ENCODE results near the gene ZNF585A.

Gene ZNF585A

DNA sequence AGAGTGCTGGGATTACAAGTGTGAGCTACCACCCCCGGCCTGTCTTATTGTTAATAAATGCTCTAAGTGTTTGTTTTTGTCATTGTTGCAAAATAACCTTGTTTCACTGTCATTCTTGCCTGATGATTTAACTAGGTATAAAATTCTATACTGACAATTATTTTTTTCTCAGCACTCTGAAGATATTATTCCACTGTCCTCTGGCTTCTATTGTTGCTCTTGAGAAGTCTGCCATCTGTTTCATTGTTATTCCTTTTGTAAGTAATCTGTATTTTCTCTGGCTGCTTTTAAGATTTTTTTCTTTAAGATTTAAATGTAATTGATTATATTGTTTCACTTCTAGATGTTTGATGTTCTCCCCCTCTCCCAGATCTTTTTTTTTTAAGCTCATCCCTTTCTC is 76.6 kb downstream of the ZNF585A start:
- in situ Hi-C loops (cut with MboI; ENCODE audit: low sequenced_read_pairs), result no loop called here

All from HL-60/S4 treated with phorbol 12-myristate 13-acetate at 8.2 ng/mL for 4 days and 3 days (cell line).